HEK293 (cell line): ENCODE results near the gene NCLN.

ENCODE experiments used
- CTCF ChIA-PET: fragments of 350-600 bp; formaldehyde crosslinking; extraction: SDS; loops from one replicate; lab custom pipeline; 2021; ENCODE audit warnings: antibody characterized with exemption; lab: Yijun Ruan, JAX
- POLR2A ChIA-PET: fragments of 300-600 bp; formaldehyde crosslinking; extraction: SDS; loops from one replicate; lab custom pipeline; 2020; ENCODE audit warnings: antibody characterized with exemption, inconsistent platforms; lab: Yijun Ruan, JAX
- H3K27ac ChIP-seq: fragments of 200-500 bp; sonication (Bioruptor generic); 2 replicates; pipeline ENCODE4 v1.5.1; 2014; ENCODE audit warnings: low read depth, low read length, control low read depth, inconsistent platforms; ENCODE audit errors: extremely low read depth
- H3K36me3 ChIP-seq, 2 experiments: fragments of 200-500 bp in 1 of 2; sonication (Bioruptor generic) in 1 of 2; 1 replicate in 1 of 2; 2 replicates in 1 of 2; pipeline ENCODE4 v1.5.1; 2014 to 2017; ENCODE audit warnings: inconsistent platforms in 2 of 2, low read length in 2 of 2; ENCODE audit not compliant: control insufficient read depth in 2 of 2, insufficient read depth in 1 of 2
- H3K4me1 ChIP-seq: fragments of 200-500 bp; sonication (Bioruptor generic); 2 replicates; pipeline ENCODE4 v1.5.1; 2014; ENCODE audit warnings: mild to moderate bottlenecking, low read length, inconsistent platforms; ENCODE audit not compliant: control insufficient read depth, insufficient read depth
- H3K4me3 ChIP-seq: 2 replicates; pipeline ENCODE4 v1.5.1; 2011; ENCODE audit warnings: low read depth, mild to moderate bottlenecking, control low read depth, low read length, moderate library complexity
- H3K9me3 ChIP-seq: fragments of 200-500 bp; sonication (Bioruptor generic); 2 replicates; pipeline ENCODE4 v1.5.1; 2014; ENCODE audit warnings: low read depth, low read length, inconsistent platforms; ENCODE audit not compliant: control insufficient read depth, insufficient read depth
- BCL11B ChIP-seq: fragments of 450-650 bp; formaldehyde crosslinking; IDR thresholded peaks from 2 replicates; pipeline ENCODE4 v1.5.1; 2016; ENCODE audit warnings: low read depth, missing biosample characterization, missing genetic modification characterization
- KLF8 ChIP-seq: fragments of 450-650 bp; formaldehyde crosslinking; IDR thresholded peaks from 2 replicates; pipeline ENCODE4 v1.5.1; 2016; ENCODE audit warnings: missing biosample characterization, missing genetic modification characterization
- KLF9 ChIP-seq: fragments of 450-650 bp; formaldehyde crosslinking; IDR thresholded peaks from 2 replicates; pipeline ENCODE4 v1.5.1; 2016; ENCODE audit warnings: missing biosample characterization, missing genetic modification characterization, low read depth
- OVOL3 ChIP-seq: fragments of 450-650 bp; formaldehyde crosslinking; IDR thresholded peaks from 2 replicates; pipeline ENCODE4 v1.5.1; 2016; ENCODE audit warnings: missing biosample characterization, missing genetic modification characterization
- PBX3 ChIP-seq: sonication (generic); formaldehyde crosslinking; IDR thresholded peaks from 2 replicates; pipeline ENCODE4 v1.8.1; 2022; ENCODE audit warnings: mild to moderate bottlenecking, moderate library complexity, missing genetic modification reagents
- SP3 ChIP-seq: fragments of 450-650 bp; formaldehyde crosslinking; IDR thresholded peaks from 2 replicates; pipeline ENCODE4 v1.5.1; 2016; ENCODE audit warnings: missing biosample characterization, missing genetic modification characterization
- SP7 ChIP-seq: fragments of 450-650 bp; formaldehyde crosslinking; IDR thresholded peaks from 2 replicates; pipeline ENCODE4 v1.5.1; 2016; ENCODE audit warnings: missing biosample characterization, missing genetic modification characterization
- TRIM28 ChIP-seq: IDR thresholded peaks from 2 replicates; pipeline ENCODE4 v1.6.1; 2011; ENCODE audit warnings: low read length, control low read depth, borderline replicate concordance
- YY1 ChIP-seq: fragments of 450-650 bp; formaldehyde crosslinking; IDR thresholded peaks from 2 replicates; pipeline ENCODE4 v1.5.1; 2018; ENCODE audit warnings: missing biosample characterization, missing genetic modification characterization
- ZBTB8A ChIP-seq: fragments of 450-650 bp; formaldehyde crosslinking; IDR thresholded peaks from 2 replicates; pipeline ENCODE4 v1.5.1; 2016; ENCODE audit warnings: missing biosample characterization, missing genetic modification characterization
- ZNF10 ChIP-seq: fragments of 450-650 bp; formaldehyde crosslinking; IDR thresholded peaks from 2 replicates; pipeline ENCODE4 v1.5.1; 2017; ENCODE audit warnings: missing biosample characterization, missing genetic modification characterization
- ZNF133 ChIP-seq: fragments of 450-650 bp; formaldehyde crosslinking; IDR thresholded peaks from 2 replicates; pipeline ENCODE4 v1.5.1; 2016; ENCODE audit warnings: missing biosample characterization, missing genetic modification characterization
- ZNF23 ChIP-seq: fragments of 450-650 bp; formaldehyde crosslinking; IDR thresholded peaks from 2 replicates; pipeline ENCODE4 v1.5.1; 2016; ENCODE audit warnings: missing biosample characterization, missing genetic modification characterization, borderline replicate concordance
- ZNF311 ChIP-seq: fragments of 450-650 bp; formaldehyde crosslinking; IDR thresholded peaks from 2 replicates; pipeline ENCODE4 v1.5.1; 2017; ENCODE audit warnings: missing biosample characterization, missing genetic modification characterization, borderline replicate concordance
- ZNF324 ChIP-seq: fragments of 450-650 bp; formaldehyde crosslinking; IDR thresholded peaks from 2 replicates; pipeline ENCODE4 v1.5.1; 2016; ENCODE audit warnings: missing biosample characterization, missing genetic modification characterization
- ZNF335 ChIP-seq: fragments of 450-650 bp; formaldehyde crosslinking; conservative IDR thresholded peaks from 2 replicates; pipeline ENCODE4 v1.5.1; 2016; ENCODE audit warnings: missing biosample characterization, missing genetic modification characterization
- ZNF341 ChIP-seq: fragments of 450-650 bp; formaldehyde crosslinking; IDR thresholded peaks from 2 replicates; pipeline ENCODE4; 2016; ENCODE audit warnings: low read depth, missing biosample characterization, missing genetic modification characterization
- ZNF366 ChIP-seq: fragments of 450-650 bp; formaldehyde crosslinking; conservative IDR thresholded peaks from 2 replicates; pipeline ENCODE4 v1.5.1; 2016; ENCODE audit warnings: missing biosample characterization, missing genetic modification characterization
- ZNF394 ChIP-seq: fragments of 450-650 bp; formaldehyde crosslinking; IDR thresholded peaks from 2 replicates; pipeline ENCODE4 v1.5.1; 2016; ENCODE audit warnings: missing biosample characterization, missing genetic modification characterization, mild to moderate bottlenecking, moderate library complexity, borderline replicate concordance
- ZNF404 ChIP-seq: fragments of 450-650 bp; formaldehyde crosslinking; IDR thresholded peaks from 2 replicates; pipeline ENCODE4 v1.5.1; 2017; ENCODE audit warnings: missing biosample characterization, missing genetic modification characterization
- ZNF423 ChIP-seq: fragments of 450-650 bp; formaldehyde crosslinking; IDR thresholded peaks from 2 replicates; pipeline ENCODE4 v1.5.1; 2016; ENCODE audit warnings: missing biosample characterization, missing genetic modification characterization
- ZNF555 ChIP-seq: fragments of 450-650 bp; formaldehyde crosslinking; conservative IDR thresholded peaks from 2 replicates; pipeline ENCODE4 v1.5.1; 2017; ENCODE audit warnings: missing biosample characterization, mild to moderate bottlenecking, missing genetic modification characterization, inconsistent platforms
- ZNF561 ChIP-seq: fragments of 450-650 bp; IDR thresholded peaks from 2 replicates; pipeline ENCODE4 v1.5.1; 2018; ENCODE audit warnings: missing biosample characterization, missing genetic modification characterization, borderline replicate concordance
- ZNF629 ChIP-seq: fragments of 450-650 bp; formaldehyde crosslinking; IDR thresholded peaks from 2 replicates; pipeline ENCODE4 v1.5.1; 2017; ENCODE audit warnings: missing biosample characterization, missing genetic modification characterization
- ZNF639 ChIP-seq: fragments of 450-650 bp; formaldehyde crosslinking; IDR thresholded peaks from 2 replicates; pipeline ENCODE4 v1.5.1; 2016; ENCODE audit warnings: missing biosample characterization, missing genetic modification characterization
- ZNF677 ChIP-seq: fragments of 450-650 bp; IDR thresholded peaks from 2 replicates; pipeline ENCODE4 v1.5.0; 2018; ENCODE audit warnings: missing biosample characterization, mild to moderate bottlenecking, missing genetic modification characterization, moderate library complexity
- ZNF692 ChIP-seq: fragments of 450-650 bp; formaldehyde crosslinking; IDR thresholded peaks from 2 replicates; pipeline ENCODE4 v1.5.1; 2016; ENCODE audit warnings: missing biosample characterization, missing genetic modification characterization
- ZNF76 ChIP-seq: fragments of 450-650 bp; formaldehyde crosslinking; IDR thresholded peaks from 2 replicates; pipeline ENCODE4; 2016; ENCODE audit warnings: low read depth, missing biosample characterization, missing genetic modification characterization, borderline replicate concordance
- ZNF776 ChIP-seq: fragments of 450-650 bp; formaldehyde crosslinking; IDR thresholded peaks from 2 replicates; pipeline ENCODE4 v1.5.0; 2017; ENCODE audit warnings: missing biosample characterization, missing genetic modification characterization, borderline replicate concordance
- ZNF777 ChIP-seq: fragments of 450-650 bp; formaldehyde crosslinking; IDR thresholded peaks from 2 replicates; pipeline ENCODE4 v1.5.1; 2017; ENCODE audit warnings: missing biosample characterization, missing genetic modification characterization, borderline replicate concordance
- TF ChIP-seq, protein P1 (sequence below): fragments of 450-650 bp; formaldehyde crosslinking; IDR thresholded peaks from 2 replicates; pipeline ENCODE4 v1.5.1; 2016; ENCODE audit warnings: missing biosample characterization, missing genetic modification characterization
- TF ChIP-seq, protein P2 (sequence below): fragments of 450-650 bp; formaldehyde crosslinking; IDR thresholded peaks from 2 replicates; pipeline ENCODE4 v1.5.1; 2016; ENCODE audit warnings: missing biosample characterization, missing genetic modification characterization

The NCLN gene

GRCh38 chr19:3185461-3186159, at the start of gene NCLN:
NCLN (plus strand) TSS chr19:3185930; CDS start chr19:3186031, 101 bp downstream.
- Histone ChIP-seq H3K9me3 (no peaks in the 10 kb centered on the region), H3K4me3 (peak within 1 kb of the TSS; percentile 98), H3K27ac (peak within 1 kb of the TSS; percentile 35), H3K36me3 (peaks cover 0 to 28% of the 10 kb centered on the region in 2 experiments; a peak in 1 of 3 replicates), H3K4me1 (peaks cover 5% of the 10 kb centered on the region)
- POLR2A ChIA-PET, result interaction anchor here (1.0 to 1.3 kb wide), 2 partner anchors 37 to 236 kb away, joined by 3 to 4 read pairs; no protein-coding TSS in a partner anchor
- CTCF ChIA-PET, result interaction anchor here (0.9 kb wide), 1 partner anchor 25 kb away, joined by 4 read pairs; no protein-coding TSS in a partner anchor
- no peak for TF ChIP-seq YY1 (tag by site-specific recombination)
- no peak for TF ChIP-seq ZNF10 (tag by site-specific recombination)
- peak; percentile 99 for TF ChIP-seq ZNF76
- TF ChIP-seq, protein P1, sequence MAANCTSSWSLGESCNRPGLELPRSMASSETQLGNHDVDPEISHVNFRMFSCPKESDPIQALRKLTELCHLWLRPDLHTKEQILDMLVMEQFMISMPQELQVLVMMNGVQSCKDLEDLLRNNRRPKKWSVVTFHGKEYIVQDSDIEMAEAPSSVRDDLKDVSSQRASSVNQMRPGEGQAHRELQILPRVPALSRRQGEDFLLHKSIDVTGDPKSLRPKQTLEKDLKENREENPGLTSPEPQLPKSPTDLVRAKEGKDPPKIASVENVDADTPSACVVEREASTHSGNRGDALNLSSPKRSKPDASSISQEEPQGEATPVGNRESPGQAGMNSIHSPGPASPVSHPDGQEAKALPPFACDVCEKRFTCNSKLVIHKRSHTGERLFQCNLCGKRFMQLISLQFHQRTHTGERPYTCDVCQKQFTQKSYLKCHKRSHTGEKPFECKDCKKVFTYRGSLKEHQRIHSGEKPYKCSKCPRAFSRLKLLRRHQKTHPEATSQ, result no peak
- no peak for TF ChIP-seq ZNF776
- TF ChIP-seq OVOL3, result no peak
- no peak for TF ChIP-seq ZNF311 (tag by site-specific recombination)
- TF ChIP-seq ZNF335 (tag by site-specific recombination), result peak; percentile 97
- peak; percentile 89 for TF ChIP-seq BCL11B (tag by site-specific recombination)
- TF ChIP-seq KLF8 (tag by site-specific recombination), result peak; percentile 66; the same call in 1 of the 2 replicates
- TF ChIP-seq ZNF423, result no peak
- TF ChIP-seq KLF9 (tag by site-specific recombination), result no peak
- peak; percentile 96 for TF ChIP-seq ZNF366
- TF ChIP-seq ZNF133 (tag by site-specific recombination), result no peak
- no peak for TF ChIP-seq ZNF23
- TF ChIP-seq, protein P2, sequence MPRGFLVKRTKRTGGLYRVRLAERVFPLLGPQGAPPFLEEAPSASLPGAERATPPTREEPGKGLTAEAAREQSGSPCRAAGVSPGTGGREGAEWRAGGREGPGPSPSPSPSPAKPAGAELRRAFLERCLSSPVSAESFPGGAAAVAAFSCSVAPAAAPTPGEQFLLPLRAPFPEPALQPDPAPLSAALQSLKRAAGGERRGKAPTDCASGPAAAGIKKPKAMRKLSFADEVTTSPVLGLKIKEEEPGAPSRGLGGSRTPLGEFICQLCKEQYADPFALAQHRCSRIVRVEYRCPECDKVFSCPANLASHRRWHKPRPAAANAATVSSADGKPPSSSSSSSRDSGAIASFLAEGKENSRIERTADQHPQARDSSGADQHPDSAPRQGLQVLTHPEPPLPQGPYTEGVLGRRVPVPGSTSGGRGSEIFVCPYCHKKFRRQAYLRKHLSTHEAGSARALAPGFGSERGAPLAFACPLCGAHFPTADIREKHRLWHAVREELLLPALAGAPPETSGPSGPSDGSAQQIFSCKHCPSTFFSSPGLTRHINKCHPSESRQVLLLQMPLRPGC (tag by site-specific recombination), result 0 out of 2 replicates have a peak, but pooled peaks have one; percentile 15
- peak; percentile 52; the same call in 1 of the 2 replicates for TF ChIP-seq ZNF639 (tag by site-specific recombination)
- TF ChIP-seq ZBTB8A, result peak; percentile 21; the same call in 1 of the 2 replicates
- no peak; the same call in 1 of the 2 replicates for TF ChIP-seq ZNF394 (tag by site-specific recombination)
- peak; percentile 41; the same call in 1 of the 2 replicates for TF ChIP-seq ZNF324 (tag by site-specific recombination)
- TF ChIP-seq ZNF692 (tag by site-specific recombination), result no peak
- peak; percentile 54; the same call in 1 of the 2 replicates for TF ChIP-seq SP7 (tag by site-specific recombination)
- peak; percentile 25; the same call in 1 of the 2 replicates for TF ChIP-seq ZNF561 (tag by site-specific recombination)
- TF ChIP-seq ZNF677 (tag by site-specific recombination), result peak; percentile 40; the same call in 1 of the 2 replicates
- peak; percentile 82; the same call in 1 of the 2 replicates for TF ChIP-seq PBX3 (CRISPR knock-in tag)
- no peak for TF ChIP-seq ZNF341 (tag by site-specific recombination)
- TF ChIP-seq TRIM28, result no peak
- TF ChIP-seq ZNF777 (tag by site-specific recombination), result no peak
- TF ChIP-seq ZNF629 (tag by site-specific recombination), result peak; percentile 62
- no peak for TF ChIP-seq ZNF404 (tag by site-specific recombination)
- no peak for TF ChIP-seq ZNF555 (tag by site-specific recombination)
- peak; percentile 67 for TF ChIP-seq SP3
